Mesenchymal stem cell (in vitro differentiated cells and primary cell): ENCODE results near the gene ZNF296.

Experiments used
- DNase-seq: peaks from one replicate; pipeline ENCODE4 v3.0.0-alpha.2; 2013
- H2AFZ ChIP-seq: one replicate; pipeline ENCODE4 v1.6.1; 2013; ENCODE audit warnings: low read depth, mild to moderate bottlenecking, control low read depth, inconsistent platforms, low read length, moderate library complexity
- H2AK5ac ChIP-seq: 2 replicates; pipeline ENCODE4 v1.6.1; 2013; ENCODE audit warnings: low read length, moderate library complexity, mild to moderate bottlenecking, inconsistent platforms; ENCODE audit not compliant: severe bottlenecking
- H2BK120ac ChIP-seq: one replicate; pipeline ENCODE4 v1.6.1; 2013; ENCODE audit warnings: low read depth, mild to moderate bottlenecking, inconsistent platforms, low read length, moderate library complexity
- H2BK12ac ChIP-seq, 2 experiments: one replicate each; pipeline ENCODE4 v1.6.1; 2013; ENCODE audit warnings: inconsistent platforms in 2 of 2, low read length in 2 of 2, mild to moderate bottlenecking in 2 of 2, moderate library complexity in 2 of 2, control low read depth in 1 of 2
- H2BK15ac ChIP-seq: one replicate; pipeline ENCODE4 v1.6.1; 2013; ENCODE audit warnings: mild to moderate bottlenecking, low read depth, inconsistent platforms; ENCODE audit not compliant: poor library complexity, severe bottlenecking
- H2BK5ac ChIP-seq: 2 replicates; pipeline ENCODE4 v1.6.1; 2013; ENCODE audit warnings: low read depth, mild to moderate bottlenecking, low read length, control low read depth, inconsistent platforms; ENCODE audit not compliant: poor library complexity, severe bottlenecking
- H3K14ac ChIP-seq, 2 experiments: one replicate each; pipeline ENCODE4 v1.6.1; 2013; ENCODE audit warnings: inconsistent platforms in 2 of 2, low read length in 2 of 2, control low read depth in 1 of 2, mild to moderate bottlenecking in 1 of 2, moderate library complexity in 1 of 2
- H3K18ac ChIP-seq, 2 experiments: one replicate each; pipeline ENCODE4 v1.6.1; 2013; ENCODE audit warnings: inconsistent platforms in 2 of 2, low read length in 2 of 2, control low read depth in 1 of 2, low read depth in 1 of 2, mild to moderate bottlenecking in 1 of 2
- H3K23ac ChIP-seq, 2 experiments: one replicate each; pipeline ENCODE4 v1.6.1; 2013; ENCODE audit warnings: inconsistent platforms in 2 of 2, low read length in 2 of 2, mild to moderate bottlenecking in 2 of 2, moderate library complexity in 2 of 2, control low read depth in 1 of 2
- H3K27ac ChIP-seq: 2 replicates; pipeline ENCODE4 v1.5.1; 2013; ENCODE audit warnings: mild to moderate bottlenecking, moderate library complexity, low read length, control low read depth, inconsistent platforms; ENCODE audit not compliant: poor library complexity, severe bottlenecking
- H3K27me3 ChIP-seq, 2 experiments: 2 replicates each; pipeline versions ENCODE4 v1.6.1 to v1.7.0; 2013; ENCODE audit warnings: low read length in 2 of 2, mild to moderate bottlenecking in 2 of 2, moderate library complexity in 2 of 2, control low read depth in 1 of 2, inconsistent platforms in 1 of 2; ENCODE audit not compliant: control insufficient read depth in 1 of 2, insufficient read depth in 1 of 2
- H3K36me3 ChIP-seq, 2 experiments: 2 replicates each; pipeline versions ENCODE4 v1.6.1 to v1.7.0; 2013; ENCODE audit warnings: low read length in 2 of 2, control low read depth in 1 of 2, inconsistent platforms in 1 of 2, low read depth in 1 of 2, mild to moderate bottlenecking in 1 of 2; ENCODE audit not compliant: insufficient read depth in 2 of 2, control insufficient read depth in 1 of 2
- H3K4ac ChIP-seq, 2 experiments: one replicate each; pipeline ENCODE4 v1.6.1; 2013; ENCODE audit warnings: inconsistent platforms in 2 of 2, low read length in 2 of 2, mild to moderate bottlenecking in 2 of 2, moderate library complexity in 2 of 2, control low read depth in 1 of 2, low read depth in 1 of 2
- H3K4me1 ChIP-seq: 2 replicates; pipeline ENCODE4 v1.6.1; 2013; ENCODE audit warnings: low read depth, low read length, control low read depth; ENCODE audit not compliant: control insufficient read depth, insufficient read depth
- H3K4me2 ChIP-seq: 2 replicates; pipeline ENCODE4 v1.6.1; 2013; ENCODE audit warnings: low read length, mild to moderate bottlenecking, inconsistent platforms; ENCODE audit not compliant: poor library complexity, severe bottlenecking
- H3K4me3 ChIP-seq, 2 experiments: 2 replicates each; pipeline versions ENCODE4 v1.5.1 to v1.7.0; 2013; ENCODE audit warnings: low read length in 2 of 2, mild to moderate bottlenecking in 2 of 2, control low read depth in 1 of 2, low read depth in 1 of 2; ENCODE audit not compliant: insufficient read depth in 1 of 2
- H3K79me1 ChIP-seq: replicated peaks from 2 replicates; pipeline ENCODE4 v1.6.1; 2013; ENCODE audit warnings: mild to moderate bottlenecking, control low read depth, low read length, inconsistent platforms; ENCODE audit not compliant: poor library complexity, severe bottlenecking
- H3K9ac ChIP-seq: 2 replicates; pipeline ENCODE4 v1.7.0; 2013; ENCODE audit warnings: mild to moderate bottlenecking, low read length, moderate library complexity
- H3K9me3 ChIP-seq: 2 replicates; pipeline ENCODE4 v1.7.0; 2013; ENCODE audit warnings: mild to moderate bottlenecking, low read length; ENCODE audit not compliant: control insufficient read depth
- H4K8ac ChIP-seq: one replicate; pipeline ENCODE4 v1.6.1; 2013; ENCODE audit warnings: inconsistent platforms, mild to moderate bottlenecking, low read length, moderate library complexity
- H4K91ac ChIP-seq: one replicate; pipeline ENCODE4 v1.6.1; 2013; ENCODE audit warnings: mild to moderate bottlenecking, low read length, inconsistent platforms
- WGBS: methylation state at CpG from one replicate; pipeline ENCODE4 v1.1.7; 2013; ENCODE audit warnings: mixed read lengths; 5-methylcytosine and 5-hydroxymethylcytosine counted together

Gene ZNF296

DNA sequence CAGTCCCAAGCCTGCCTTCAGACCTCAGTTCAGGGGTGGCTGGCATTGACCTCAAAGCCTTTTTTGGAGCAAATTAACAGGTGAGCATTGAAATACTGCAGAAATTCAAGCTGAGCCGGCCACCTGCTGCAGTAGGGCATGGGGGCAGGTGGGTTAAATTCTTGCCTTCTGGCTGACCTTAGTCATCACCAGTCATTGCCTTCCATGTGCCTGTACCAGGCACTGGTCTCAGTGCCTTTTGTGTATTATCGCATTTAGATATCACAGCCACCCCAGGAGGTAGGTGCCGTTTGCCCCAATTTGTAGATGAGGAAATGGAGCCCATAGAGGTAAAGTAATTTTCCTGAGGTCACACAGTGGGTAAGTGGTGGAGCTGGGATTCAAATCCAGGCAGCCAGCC, 23.9 kb upstream of the ZNF296 start:
- H3K79me1 ChIP-seq = peaks cover 20% of the 10 kb centered on the region
- no peak overlapping the region for H2AFZ ChIP-seq
- H3K23ac ChIP-seq = no peak overlapping the region
- H3K4me1 ChIP-seq = peaks cover 73% of the 10 kb centered on the region
- peaks cover 0 to 7% of the 10 kb centered on the region in 2 experiments for H3K36me3 ChIP-seq
- no peak overlapping the region for H3K4me3 ChIP-seq
- H2BK5ac ChIP-seq = no peak overlapping the region
- no peak overlapping the region for H3K14ac ChIP-seq
- no peak overlapping the region for H2AK5ac ChIP-seq
- no peak overlapping the region for H3K4me2 ChIP-seq
- no peaks in the 10 kb centered on the region for H3K9me3 ChIP-seq
- H3K9ac ChIP-seq = no peak overlapping the region
- H2BK15ac ChIP-seq = no peak overlapping the region
- H4K8ac ChIP-seq = no peak overlapping the region
- DNase-seq = no peak
- H3K18ac ChIP-seq = no peak overlapping the region
- no peak overlapping the region for H3K27ac ChIP-seq
- H3K27me3 ChIP-seq = no peaks in the 10 kb centered on the region
- WGBS = 96% methylated on average over 3 of the region's 3 CpGs
- H2BK12ac ChIP-seq = peak overlapping the region in 1 of 2 experiments; percentile 17
- peak overlapping the region; percentile 8 for H2BK120ac ChIP-seq
- no peak overlapping the region for H4K91ac ChIP-seq
- H3K4ac ChIP-seq = no peak overlapping the region

DNA sequence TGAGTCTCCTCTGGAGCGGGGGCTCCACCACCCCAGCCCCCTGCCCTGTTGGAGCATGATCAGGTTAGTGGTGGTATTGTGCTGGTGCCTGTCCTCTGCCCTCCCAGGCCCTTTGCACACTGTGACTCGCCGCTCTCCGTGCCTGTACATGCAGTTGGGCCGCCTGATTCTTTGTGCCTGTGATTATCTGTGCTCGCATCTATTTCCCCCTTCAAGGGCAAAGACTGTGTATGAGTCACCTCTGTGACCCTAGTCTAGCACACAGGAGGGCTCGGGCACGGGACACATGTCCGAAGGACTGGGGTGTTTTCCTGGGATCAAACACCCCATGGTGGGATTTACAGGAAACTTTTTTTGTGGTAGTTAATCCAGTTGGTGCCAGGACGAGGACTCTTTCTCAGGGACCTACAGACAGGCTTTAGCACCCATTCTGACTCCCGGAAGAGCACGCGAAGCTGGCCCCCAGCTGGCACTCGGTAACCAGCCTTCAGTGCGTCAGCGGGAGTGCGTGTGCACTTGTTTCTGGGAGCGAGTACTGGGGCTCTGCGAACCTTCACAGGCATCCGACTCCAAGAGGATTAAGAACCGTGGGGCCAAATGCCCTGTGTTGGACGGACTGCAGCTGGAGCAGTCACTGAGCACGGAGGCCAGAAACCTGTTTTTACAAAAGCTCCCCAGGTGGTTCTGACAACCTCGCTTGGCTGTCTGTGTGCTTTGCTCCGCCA, 23.4 kb upstream of the ZNF296 start:
- Histone ChIP-seq H2BK120ac (peak overlapping the region; percentile 49), H3K36me3 (peaks cover 0 to 4% of the 10 kb centered on the region in 2 experiments), H2BK12ac (peak overlapping the region; percentile 73 to 85), H3K4me2 (no peak overlapping the region), H3K23ac (no peak overlapping the region), H3K27me3 (no peaks in the 10 kb centered on the region), H2BK5ac (no peak overlapping the region), H3K4ac (peak overlapping the region; percentile 3 to 83), H3K79me1 (peaks cover 17% of the 10 kb centered on the region), H3K4me1 (peaks cover 74% of the 10 kb centered on the region), H2AFZ (no peak overlapping the region), H3K18ac (peak overlapping the region; percentile 60 to 87), H2BK15ac (no peak overlapping the region), H3K9me3 (no peaks in the 10 kb centered on the region), H4K8ac (peak overlapping the region; percentile 86), H2AK5ac (peak overlapping the region; percentile 10), H4K91ac (peak overlapping the region; percentile 91), H3K27ac (peak overlapping the region; percentile 11), H3K4me3 (peak overlapping the region in 1 of 2 experiments; percentile 74), H3K14ac (no peak overlapping the region), H3K9ac (peak overlapping the region; percentile 80)
- no peak for DNase-seq
- 79% methylated on average over 25 of the region's 25 CpGs for WGBS

- Histone ChIP-seq H3K4me3 (peak overlapping the region in 1 of 2 experiments; percentile 74), H3K9ac (peak overlapping the region; percentile 80), H2BK5ac (no peak overlapping the region), H3K4me2 (peak overlapping the region; percentile 18), H3K27ac (peak overlapping the region; percentile 53), H4K8ac (peak overlapping the region; percentile 86), H4K91ac (peak overlapping the region; percentile 91), H2BK15ac (no peak overlapping the region), H3K27me3 (no peaks in the 10 kb centered on the region), H3K79me1 (peaks cover 13% of the 10 kb centered on the region), H3K4ac (peak overlapping the region; percentile 3 to 83), H2BK120ac (peak overlapping the region; percentile 49), H2AFZ (no peak overlapping the region), H3K23ac (peak overlapping the region in 1 of 2 experiments; percentile 28), H2BK12ac (peak overlapping the region; percentile 73 to 85), H3K4me1 (peaks cover 75% of the 10 kb centered on the region), H3K14ac (peak overlapping the region in 1 of 2 experiments; percentile 62), H3K36me3 (peaks cover 0 to 2% of the 10 kb centered on the region in 2 experiments), H3K9me3 (no peaks in the 10 kb centered on the region), H2AK5ac (peak overlapping the region; percentile 10), H3K18ac (peak overlapping the region; percentile 60 to 87)
- WGBS = 69% methylated on average over 15 of the region's 15 CpGs
- no peak for DNase-seq
Observed at GRCh38 chr19:45098521-45099466, 22.5 kb upstream of the ZNF296 start.
